Activated naive CD8-positive, alpha-beta T cell treated with anti-CD3 and anti-CD28 coated beads, Interleukin-2, amount 10 ng/mL, durations not matched to agents 7 days and 5 days (primary cell): Measurements from ENCODE around the gene MRM1. TPM values are rescaled to one million over a fixed set of nuclear protein-coding genes. Genes with fewer than 3 reads are reported as not detected.

Experiments used
- ATAC-seq: fragments of 150-1000 bp; cut with Tn5 transposase; one replicate; pipeline ENCODE4 v1.10.0; 2021; ENCODE audit warnings: low read depth, moderate library complexity
- POLR2A ChIA-PET: fragments of 350-600 bp; sonication (Branson Sonifier 250); formaldehyde crosslinking; loops from one replicate; lab custom pipeline; 2021; ENCODE audit warnings: antibody characterized with exemption; lab: Charles Lee
- DNase-seq: peaks from one replicate; pipeline ENCODE4 v3.0.0; 2021
- H3K27ac Mint-ChIP-seq: one replicate; pipeline ENCODE4 v1.8.0; 2022; ENCODE audit warnings: mild to moderate bottlenecking, mixed read lengths
- H3K27me3 Mint-ChIP-seq: one replicate; pipeline ENCODE4 v1.8.0; 2022; ENCODE audit warnings: mild to moderate bottlenecking, moderate library complexity, mixed read lengths
- H3K36me3 Mint-ChIP-seq: one replicate; pipeline ENCODE4 v1.8.0; 2021; ENCODE audit warnings: mild to moderate bottlenecking, mixed read lengths
- H3K4me1 Mint-ChIP-seq: one replicate; pipeline ENCODE4 v1.8.0; 2021; ENCODE audit warnings: mixed read lengths
- H3K4me3 Mint-ChIP-seq: one replicate; pipeline ENCODE4 v1.8.0; 2022; ENCODE audit warnings: mild to moderate bottlenecking, moderate library complexity, mixed read lengths
- H3K9me3 Mint-ChIP-seq: one replicate; pipeline ENCODE4 v1.8.0; 2021; ENCODE audit warnings: mixed read lengths
- total RNA-seq, 2 experiments: library from RNA; stranded (reverse); gene quantifications; one replicate each; pipeline ENCODE4 v1.2.3, GENCODE V29; 2021

The MRM1 gene
- total RNA-seq, 2 experiments from 2014 or later: 9.0 to 9.4 TPM

- DNase-seq (no peak), ATAC-seq (no peak)
- H3K9me3 Mint-ChIP-seq: no peaks in the 10 kb centered on the region
- H3K27me3 Mint-ChIP-seq: no peaks in the 10 kb centered on the region
- H3K4me3 Mint-ChIP-seq: no peak overlapping the region
- H3K27ac Mint-ChIP-seq: no peak overlapping the region
- H3K4me1 Mint-ChIP-seq: peaks cover 20% of the 10 kb centered on the region
- POLR2A ChIA-PET: no interaction called here
- H3K36me3 Mint-ChIP-seq: peaks cover 14% of the 10 kb centered on the region
Measured at GRCh38 chr17:36608280-36608679, 6.9 kb downstream of the MRM1 start.

GRCh38 chr17:36608794-36609497 is 7.6 kb downstream of the MRM1 start:
- no peak overlapping the region for H3K27ac Mint-ChIP-seq
- ATAC-seq (no peak), DNase-seq (no peak)
- H3K36me3 Mint-ChIP-seq: peaks cover 13% of the 10 kb centered on the region
- no peak overlapping the region for H3K4me3 Mint-ChIP-seq
- H3K9me3 Mint-ChIP-seq: no peaks in the 10 kb centered on the region
- no peaks in the 10 kb centered on the region for H3K27me3 Mint-ChIP-seq
- peaks cover 20% of the 10 kb centered on the region for H3K4me1 Mint-ChIP-seq
- POLR2A ChIA-PET: no interaction called here

- ATAC-seq (no peak), DNase-seq (no peak)
- no peak overlapping the region for H3K4me3 Mint-ChIP-seq
- POLR2A ChIA-PET: no interaction called here
- H3K27me3 Mint-ChIP-seq: no peaks in the 10 kb centered on the region
- H3K4me1 Mint-ChIP-seq: peaks cover 15% of the 10 kb centered on the region
- no peaks in the 10 kb centered on the region for H3K9me3 Mint-ChIP-seq
- peaks cover 9% of the 10 kb centered on the region for H3K36me3 Mint-ChIP-seq
- H3K27ac Mint-ChIP-seq: no peak overlapping the region
Measured at GRCh38 chr17:36609498-36609862, 8.1 kb downstream of the MRM1 start.

- no peak for ATAC-seq
- Mint-ChIP-seq H3K36me3 (peaks cover 9% of the 10 kb centered on the region), H3K27ac (no peak overlapping the region), H3K9me3 (no peaks in the 10 kb centered on the region), H3K27me3 (no peaks in the 10 kb centered on the region), H3K4me1 (peaks cover 12% of the 10 kb centered on the region), H3K4me3 (no peak overlapping the region)
- no peak for DNase-seq
- POLR2A ChIA-PET: interaction anchor here (1.0 kb wide), 1 partner anchor 9 kb away, joined by 4 read pairs; the partner anchor contains the start of gene MRM1
Measured at GRCh38 chr17:36610474-36610873, 9.1 kb downstream of the MRM1 start.

- POLR2A ChIA-PET: no interaction called here
- peaks cover 5% of the 10 kb centered on the region for H3K36me3 Mint-ChIP-seq
- H3K27ac Mint-ChIP-seq: no peak overlapping the region
- no peaks in the 10 kb centered on the region for H3K27me3 Mint-ChIP-seq
- DNase-seq (no peak), ATAC-seq (no peak)
- no peak overlapping the region for H3K4me3 Mint-ChIP-seq
- H3K9me3 Mint-ChIP-seq: no peaks in the 10 kb centered on the region
- H3K4me1 Mint-ChIP-seq: peaks cover 8% of the 10 kb centered on the region
Measured at GRCh38 chr17:36611345-36612072, 10.1 kb downstream of the MRM1 start.

- DNase-seq (no peak), ATAC-seq (no peak)
- H3K4me3 Mint-ChIP-seq: no peak overlapping the region
- no peaks in the 10 kb centered on the region for H3K9me3 Mint-ChIP-seq
- peaks cover 5% of the 10 kb centered on the region for H3K36me3 Mint-ChIP-seq
- POLR2A ChIA-PET: no interaction called here
- no peaks in the 10 kb centered on the region for H3K27me3 Mint-ChIP-seq
- H3K4me1 Mint-ChIP-seq: peaks cover 8% of the 10 kb centered on the region
- no peak overlapping the region for H3K27ac Mint-ChIP-seq
Measured at GRCh38 chr17:36612323-36612722, 10.9 kb downstream of the MRM1 start.

GRCh38 chr17:36613155-36613554 is 11.8 kb downstream of the MRM1 start:
- DNase-seq (no peak), ATAC-seq (no peak)
- Mint-ChIP-seq H3K4me3 (no peak overlapping the region), H3K36me3 (peaks cover 1% of the 10 kb centered on the region), H3K4me1 (peaks cover 5% of the 10 kb centered on the region), H3K27ac (no peak overlapping the region), H3K27me3 (no peaks in the 10 kb centered on the region), H3K9me3 (no peaks in the 10 kb centered on the region)
- POLR2A ChIA-PET: interaction anchor here (1.2 kb wide), 1 partner anchor 11 kb away, joined by 5 read pairs; the partner anchor contains the start of gene MRM1

- Mint-ChIP-seq H3K27ac (no peak overlapping the region), H3K36me3 (no peaks in the 10 kb centered on the region), H3K4me3 (no peak overlapping the region), H3K27me3 (no peaks in the 10 kb centered on the region), H3K9me3 (no peaks in the 10 kb centered on the region), H3K4me1 (peaks cover 2% of the 10 kb centered on the region)
- no peak for ATAC-seq
- no peak for DNase-seq
- POLR2A ChIA-PET: interaction anchor here (1.2 kb wide), 1 partner anchor 12 kb away, joined by 5 read pairs; the partner anchor contains the start of gene MRM1
Measured at GRCh38 chr17:36614081-36614480, 12.7 kb downstream of the MRM1 start.

- H3K4me3 Mint-ChIP-seq: no peak overlapping the region
- H3K27ac Mint-ChIP-seq: no peak overlapping the region
- H3K9me3 Mint-ChIP-seq: no peaks in the 10 kb centered on the region
- peaks cover 2% of the 10 kb centered on the region for H3K4me1 Mint-ChIP-seq
- H3K27me3 Mint-ChIP-seq: no peaks in the 10 kb centered on the region
- POLR2A ChIA-PET: no interaction called here
- H3K36me3 Mint-ChIP-seq: no peaks in the 10 kb centered on the region
- DNase-seq (no peak), ATAC-seq (no peak)
Measured at GRCh38 chr17:36614933-36615332, 13.6 kb downstream of the MRM1 start.

GRCh38 chr17:36616061-36617029 is 15.0 kb downstream of the MRM1 start:
- POLR2A ChIA-PET: interaction anchor here (0.7 kb wide), 1 partner anchor 348 kb away, joined by 6 read pairs; no protein-coding TSS in a partner anchor
- no peak overlapping the region for H3K4me3 Mint-ChIP-seq
- H3K4me1 Mint-ChIP-seq: peaks cover 4% of the 10 kb centered on the region
- no peaks in the 10 kb centered on the region for H3K27me3 Mint-ChIP-seq
- no peak for ATAC-seq
- H3K27ac Mint-ChIP-seq: no peak overlapping the region
- DNase-seq: no peak
- H3K36me3 Mint-ChIP-seq: no peaks in the 10 kb centered on the region
- no peaks in the 10 kb centered on the region for H3K9me3 Mint-ChIP-seq

GRCh38 chr17:36617773-36618172 is 16.4 kb downstream of the MRM1 start:
- ATAC-seq: no peak
- H3K27me3 Mint-ChIP-seq: no peaks in the 10 kb centered on the region
- POLR2A ChIA-PET: no interaction called here
- no peak overlapping the region for H3K27ac Mint-ChIP-seq
- no peaks in the 10 kb centered on the region for H3K36me3 Mint-ChIP-seq
- no peaks in the 10 kb centered on the region for H3K9me3 Mint-ChIP-seq
- no peak for DNase-seq
- H3K4me3 Mint-ChIP-seq: no peak overlapping the region
- peaks cover 4% of the 10 kb centered on the region for H3K4me1 Mint-ChIP-seq

GRCh38 chr17:36623281-36623680 is 21.9 kb downstream of the MRM1 start:
- no peaks in the 10 kb centered on the region for H3K27me3 Mint-ChIP-seq
- no peak overlapping the region for H3K27ac Mint-ChIP-seq
- no peaks in the 10 kb centered on the region for H3K36me3 Mint-ChIP-seq
- no peak overlapping the region for H3K4me3 Mint-ChIP-seq
- POLR2A ChIA-PET: no interaction called here
- no peak for ATAC-seq
- peaks cover 2% of the 10 kb centered on the region for H3K4me1 Mint-ChIP-seq
- DNase-seq: no peak
- no peaks in the 10 kb centered on the region for H3K9me3 Mint-ChIP-seq

GRCh38 chr17:36625188-36625587 is 23.8 kb downstream of the MRM1 start:
- POLR2A ChIA-PET: no interaction called here
- Mint-ChIP-seq H3K36me3 (no peaks in the 10 kb centered on the region), H3K9me3 (no peaks in the 10 kb centered on the region), H3K4me3 (no peak overlapping the region), H3K4me1 (peaks cover 2% of the 10 kb centered on the region), H3K27me3 (no peaks in the 10 kb centered on the region), H3K27ac (no peak overlapping the region)
- DNase-seq (no peak), ATAC-seq (no peak)
